Sigmoid colon (tissue), 7 donors: Measurements from ENCODE around the gene RMRP. TPM values are rescaled to one million over a fixed set of nuclear protein-coding genes. Genes with fewer than 3 reads are reported as not detected.

Experiments used
- DNase-seq: peaks from one replicate; pipeline ENCODE4 v3.0.0-alpha.2; 2019
- H3K27ac ChIP-seq, 4 donors: fragments of 200-600 bp; sonication (generic); one replicate each; pipeline ENCODE4 v1.5.1; 2016 to 2019; ENCODE audit warnings: mild to moderate bottlenecking in 1 of 4
- H3K27me3 ChIP-seq, 3 donors: fragments of 200-600 bp; sonication (generic); one replicate each; pipeline ENCODE4 v1.5.1; 2019; ENCODE audit warnings: mild to moderate bottlenecking in 1 of 3
- H3K36me3 ChIP-seq, 4 donors: fragments of 200-600 bp; sonication (generic); one replicate each; pipeline ENCODE4 v1.5.1; 2016 to 2019
- H3K4me1 ChIP-seq, 4 donors: fragments of 200-600 bp; sonication (generic); one replicate each; pipeline ENCODE4 v1.5.1; 2017 to 2019
- H3K4me3 ChIP-seq, 4 donors: fragments of 200-600 bp; sonication (generic); one replicate each; pipeline ENCODE4 v1.5.1; 2017 to 2019; ENCODE audit warnings: mild to moderate bottlenecking in 2 of 4, moderate library complexity in 1 of 4
- H3K9me3 ChIP-seq, 4 donors: fragments of 200-600 bp in 3 of 4; sonication (generic) in 3 of 4; one replicate each; pipeline versions ENCODE4 v1.5.1 to v1.6.1; 2013 to 2019
- CTCF ChIP-seq, 4 experiments: fragments of 450-650 bp in 3 of 4; fragments of 200-600 bp in 1 of 4; IDR thresholded peaks; one replicate each; pipeline ENCODE4 v1.5.1; 2016 to 2019; ENCODE audit warnings: antibody characterized with exemption in 4 of 4, mild to moderate bottlenecking in 3 of 4, moderate library complexity in 2 of 4
- EP300 ChIP-seq, 4 donors: sonication (generic); formaldehyde crosslinking; IDR thresholded peaks; one replicate each; pipeline ENCODE4 v1.6.1; 2017; ENCODE audit warnings: antibody characterized with exemption in 4 of 4
- POLR2A ChIP-seq, 2 donors: fragments of 450-650 bp; IDR thresholded peaks; one replicate each; pipeline ENCODE4 v1.6.1; 2016; ENCODE audit warnings: antibody characterized with exemption in 2 of 2, mild to moderate bottlenecking in 2 of 2, moderate library complexity in 2 of 2
- POLR2AphosphoS5 ChIP-seq, 4 donors: sonication (generic); formaldehyde crosslinking; IDR thresholded peaks; one replicate each; pipeline ENCODE4 v1.6.1; 2017; ENCODE audit warnings: antibody characterized with exemption in 4 of 4
- WGBS, 2 donors: extraction: QIAGEN DNeasy Blood & Tissue Kit; methylation state at CpG; one replicate each; pipeline ENCODE4 v1.1.7; 2013; 5-methylcytosine and 5-hydroxymethylcytosine counted together
- intact Hi-C: fragments of 100-400 bp; cut with DNase I; formaldehyde crosslinking; loops from one replicate; pipeline ENCODE4 v1.15.1; 2023
- polyA plus RNA-seq, 3 donors: library from polyadenylated mRNA; stranded (reverse); fragments of 200-250 nt; gene quantifications; one replicate each; pipeline ENCODE4 v1.2.3, GENCODE V29; 2013
- total RNA-seq, 4 donors: library from RNA; depleted of rRNA; stranded (reverse); fragments of >200 nt; gene quantifications; one replicate each; pipeline ENCODE4 v1.1.0, GENCODE V29; 2016
- donor health status: healthy with polysubstance abuse.
- donor health status: Bipolar disorder and iron deficiency.
- donor health status: healthy.

The RMRP gene
- total and polyA plus RNA-seq, 7 donors = 480 to 26,387 (median 4,377) TPM; not detected in 2

GRCh38 chr9:35618854-35619799 lies 38.7 kb downstream of the RMRP start:
- no peaks in the 10 kb centered on the region for H3K9me3 ChIP-seq
- H3K27me3 ChIP-seq = peaks cover 0 to 7% (median 0%) of the 10 kb centered on the region in 3 donors
- H3K36me3 ChIP-seq = no peaks in the 10 kb centered on the region
- 74 to 89% methylated on average over 17 of the region's 17 CpGs for WGBS, 2 donors
- peak overlapping the region in 1 of 4 donors; percentile 1 for H3K27ac ChIP-seq
- H3K4me1 ChIP-seq = peaks cover 0 to 13% (median 10%) of the 10 kb centered on the region in 4 donors
- intact Hi-C loops = no loop called here
- peak in 1 of 4 donors; percentile 39 for TF ChIP-seq POLR2AphosphoS5 (IDR thresholded peaks at IDR 0.05)
- no peak for TF ChIP-seq CTCF (IDR thresholded peaks at IDR 0.05)
- TF ChIP-seq POLR2A (IDR thresholded peaks at IDR 0.05) = no peak
- TF ChIP-seq EP300 (IDR thresholded peaks at IDR 0.05) = peak in 2 of 4 donors; percentile 17 to 41
- no peak overlapping the region for H3K4me3 ChIP-seq
- no peak for DNase-seq

- Histone ChIP-seq H3K27ac (peak within 1 kb of the TSS in 1 of 4 donors; percentile 36), H3K4me1 (peaks cover 0 to 13% (median 10%) of the 10 kb centered on the region in 4 donors), H3K36me3 (no peaks in the 10 kb centered on the region), H3K27me3 (peaks cover 0 to 7% (median 0%) of the 10 kb centered on the region in 3 donors), H3K4me3 (peak within 1 kb of the TSS; percentile 9 to 51 (median 44)), H3K9me3 (no peaks in the 10 kb centered on the region)
- WGBS, 2 donors = 58 to 74% methylated on average over 7 of the region's 7 CpGs
- no peak for DNase-seq
- TF ChIP-seq CTCF (IDR thresholded peaks at IDR 0.05) (no peak), POLR2A (IDR thresholded peaks at IDR 0.05) (no peak), POLR2AphosphoS5 (IDR thresholded peaks at IDR 0.05) (peak in 1 of 4 donors; percentile 44), EP300 (IDR thresholded peaks at IDR 0.05) (no peak)
- intact Hi-C loops = no loop called here
These were observed 39.5 kb downstream of the RMRP start, which contains the start of gene CD72 for GRCh38 chr9:35618325-35618727. Gene CD72, minus strand, starts transcription at chr9:35618413. Its CDS starts 110 bp downstream, at chr9:35618303.

GRCh38 chr9:35617548-35617947 lies 40.3 kb downstream of the RMRP start:
- intact Hi-C loops = no loop called here
- peaks cover 0 to 7% (median 0%) of the 10 kb centered on the region in 3 donors for H3K27me3 ChIP-seq
- peak overlapping the region in 1 of 4 donors; percentile 36 for H3K27ac ChIP-seq
- H3K4me1 ChIP-seq = peaks cover 0 to 13% (median 10%) of the 10 kb centered on the region in 4 donors
- peak overlapping the region in 3 of 4 donors; percentile 39 to 51 (median 48) for H3K4me3 ChIP-seq
- H3K36me3 ChIP-seq = no peaks in the 10 kb centered on the region
- DNase-seq = no peak
- no peaks in the 10 kb centered on the region for H3K9me3 ChIP-seq
- 65 to 80% methylated on average over 8 of the region's 8 CpGs for WGBS, 2 donors
- TF ChIP-seq POLR2A (IDR thresholded peaks at IDR 0.05) (no peak), EP300 (IDR thresholded peaks at IDR 0.05) (no peak), POLR2AphosphoS5 (IDR thresholded peaks at IDR 0.05) (no peak), CTCF (IDR thresholded peaks at IDR 0.05) (no peak)

GRCh38 chr9:35616681-35617459 lies 40.9 kb downstream of the RMRP start:
- H3K27me3 ChIP-seq = peaks cover 0 to 7% (median 0%) of the 10 kb centered on the region in 3 donors
- H3K9me3 ChIP-seq = no peaks in the 10 kb centered on the region
- intact Hi-C loops = no loop called here
- H3K4me1 ChIP-seq = peaks cover 0 to 13% (median 10%) of the 10 kb centered on the region in 4 donors
- H3K4me3 ChIP-seq = peak overlapping the region; percentile 9 to 51 (median 44)
- H3K27ac ChIP-seq = peak overlapping the region in 1 of 4 donors; percentile 36
- peak; percentile 89 for DNase-seq
- 8 to 13% methylated on average over 51 of the region's 51 CpGs for WGBS, 2 donors
- H3K36me3 ChIP-seq = no peaks in the 10 kb centered on the region
- no peak for TF ChIP-seq CTCF (IDR thresholded peaks at IDR 0.05)
- TF ChIP-seq POLR2A (IDR thresholded peaks at IDR 0.05) = no peak
- TF ChIP-seq POLR2AphosphoS5 (IDR thresholded peaks at IDR 0.05) = no peak
- TF ChIP-seq EP300 (IDR thresholded peaks at IDR 0.05) = no peak
